Pancreas (tissue), 10 donors: ENCODE results near the gene ARHGAP40. TPM values are rescaled to one million over a fixed set of nuclear protein-coding genes. Genes with fewer than 3 reads are reported as not detected.

Experiments used
- ATAC-seq, 4 donors: fragments of 200-7000 bp; cut with Tn5 transposase; one replicate each; pipeline versions ENCODE4 v1.8.0 to v1.9.1; 2020; ENCODE audit warnings: mild to moderate bottlenecking in 4 of 4, moderate library complexity in 4 of 4
- DNase-seq, 6 donors: peaks; one replicate each; pipeline ENCODE4 v3.0.0-alpha.2; 2020
- FAIRE-seq: peaks from 2 replicates; lab custom pipeline; 2012; peaks lifted over from hg19 to GRCh38; lab: Jason Lieb, UNC
- H3K27ac ChIP-seq, 4 donors: fragments of 200-600 bp; sonication (generic); 1 replicate in 3 of 4; 2 replicates in 1 of 4; pipeline versions ENCODE4 v1.5.0 to v1.8.0; 2020
- H3K27me3 ChIP-seq, 4 donors: fragments of 200-600 bp; one replicate each; pipeline ENCODE4 v1.8.0; 2021
- H3K36me3 ChIP-seq, 3 donors: fragments of 200-600 bp; sonication (generic) in 1 of 3; one replicate each; pipeline versions ENCODE4 v1.5.0 to v1.8.0; 2020 to 2021
- H3K4me1 ChIP-seq, 3 donors: fragments of 200-600 bp; one replicate each; pipeline ENCODE4 v1.8.0; 2021
- H3K4me3 ChIP-seq, 4 donors: fragments of 200-600 bp; sonication (generic) in 2 of 4; one replicate each; pipeline versions ENCODE4 v1.5.0 to v1.8.0; 2020 to 2021
- H3K9me3 ChIP-seq, 4 donors: fragments of 200-600 bp; one replicate each; pipeline ENCODE4 v1.8.0; 2021
- WGBS, 2 donors: extraction: QIAGEN DNeasy Blood & Tissue Kit; methylation state at CpG; one replicate each; pipeline ENCODE4 v1.1.7; 2013; 5-methylcytosine and 5-hydroxymethylcytosine counted together
- intact Hi-C, 3 donors: fragments of 100-400 bp; cut with DNase I; formaldehyde crosslinking; loops; one replicate each; pipeline versions ENCODE4 v1.11.1 to v1.14.2; 2022
- polyA plus RNA-seq, 2 donors: library from polyadenylated mRNA; stranded (reverse); fragments of 200-250 nt; gene quantifications; one replicate each; pipeline ENCODE4 v1.2.3, GENCODE V29; 2013
- total RNA-seq, 6 donors: library from RNA; stranded (reverse); fragmentation: NEBNext Ultra II Directional in 4 of 6; extraction: Animal tissue kit (Norgen Biotek cat#: 25700) in 4 of 6; gene quantifications; one replicate each; pipeline versions ENCODE4 v1.2.1 to v1.2.4, GENCODE V29; 2021 to 2023
- TF ChIP-seq, protein P1 (sequence below), 4 donors: fragments of 200-600 bp; sonication (generic) in 3 of 4; IDR thresholded peaks; one replicate each; pipeline versions ENCODE4 v1.5.0 to v1.8.0; 2021; ENCODE audit warnings: antibody characterized with exemption in 4 of 4
- donor health status: healthy with polysubstance abuse.
- donor health status: DM: no; HTN: no; CAD: no; lungs with moderate emphysema.
- donor health status: DM: no; HTN: no; CAD: no.
- donor health status: control.
- donor health status: control.
- donor health status: Bipolar disorder and iron deficiency.
- donor health status: DM: yes; HTN: yes; CAD: no.
- donor health status: DM: no; HTN: no; CAD: no.
- donor health status: DM: no; HTN: no; CAD: no.
- donor health status: DM: yes; HTN: yes; CAD: no.

The ARHGAP40 gene
- total and polyA plus RNA-seq, 8 donors = 0.08 to 0.23 (median 0.23) TPM; not detected in 5

DNA sequence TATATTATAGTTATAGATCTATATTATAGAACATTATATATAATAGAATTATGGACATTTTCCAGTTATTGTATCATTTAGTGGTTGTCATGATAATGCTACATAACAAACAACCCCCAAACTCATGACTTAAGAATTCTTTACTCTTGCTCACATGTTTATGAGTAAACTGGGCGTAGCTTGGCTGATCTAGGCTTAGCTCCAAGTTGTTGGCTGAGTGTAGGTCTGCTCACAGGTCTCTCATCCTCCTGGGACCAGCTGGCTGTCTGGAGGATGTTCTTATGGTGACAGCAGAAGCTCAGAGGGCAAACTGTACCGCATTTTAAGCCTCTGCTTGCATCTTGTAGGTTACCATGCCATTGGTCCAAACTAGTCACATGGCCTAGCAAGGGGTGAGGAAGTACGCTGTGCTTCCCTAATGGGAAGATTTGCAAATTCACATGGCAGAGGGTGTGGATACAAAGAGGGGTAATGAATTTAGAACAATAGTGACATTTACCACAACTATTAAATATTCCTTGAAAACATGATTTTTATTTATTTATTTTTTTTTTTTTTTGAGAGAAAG lies 34.2 kb downstream of the ARHGAP40 start:
- no peaks in the 10 kb centered on the region for H3K4me1 ChIP-seq
- FAIRE-seq (no peak), ATAC-seq (no peak), DNase-seq (no peak)
- TF ChIP-seq, protein P1, sequence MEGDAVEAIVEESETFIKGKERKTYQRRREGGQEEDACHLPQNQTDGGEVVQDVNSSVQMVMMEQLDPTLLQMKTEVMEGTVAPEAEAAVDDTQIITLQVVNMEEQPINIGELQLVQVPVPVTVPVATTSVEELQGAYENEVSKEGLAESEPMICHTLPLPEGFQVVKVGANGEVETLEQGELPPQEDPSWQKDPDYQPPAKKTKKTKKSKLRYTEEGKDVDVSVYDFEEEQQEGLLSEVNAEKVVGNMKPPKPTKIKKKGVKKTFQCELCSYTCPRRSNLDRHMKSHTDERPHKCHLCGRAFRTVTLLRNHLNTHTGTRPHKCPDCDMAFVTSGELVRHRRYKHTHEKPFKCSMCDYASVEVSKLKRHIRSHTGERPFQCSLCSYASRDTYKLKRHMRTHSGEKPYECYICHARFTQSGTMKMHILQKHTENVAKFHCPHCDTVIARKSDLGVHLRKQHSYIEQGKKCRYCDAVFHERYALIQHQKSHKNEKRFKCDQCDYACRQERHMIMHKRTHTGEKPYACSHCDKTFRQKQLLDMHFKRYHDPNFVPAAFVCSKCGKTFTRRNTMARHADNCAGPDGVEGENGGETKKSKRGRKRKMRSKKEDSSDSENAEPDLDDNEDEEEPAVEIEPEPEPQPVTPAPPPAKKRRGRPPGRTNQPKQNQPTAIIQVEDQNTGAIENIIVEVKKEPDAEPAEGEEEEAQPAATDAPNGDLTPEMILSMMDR (IDR thresholded peaks at IDR 0.05) = no peak
- intact Hi-C loops = no loop called here
- H3K36me3 ChIP-seq = no peaks in the 10 kb centered on the region
- H3K27me3 ChIP-seq = peaks cover 0 to 3% (median 0%) of the 10 kb centered on the region in 4 donors
- H3K9me3 ChIP-seq = no peaks in the 10 kb centered on the region
- 58 to 66% methylated on average over 3 of the region's 3 CpGs for WGBS, 2 donors
- H3K4me3 ChIP-seq = no peak overlapping the region
- H3K27ac ChIP-seq = no peak overlapping the region

DNA sequence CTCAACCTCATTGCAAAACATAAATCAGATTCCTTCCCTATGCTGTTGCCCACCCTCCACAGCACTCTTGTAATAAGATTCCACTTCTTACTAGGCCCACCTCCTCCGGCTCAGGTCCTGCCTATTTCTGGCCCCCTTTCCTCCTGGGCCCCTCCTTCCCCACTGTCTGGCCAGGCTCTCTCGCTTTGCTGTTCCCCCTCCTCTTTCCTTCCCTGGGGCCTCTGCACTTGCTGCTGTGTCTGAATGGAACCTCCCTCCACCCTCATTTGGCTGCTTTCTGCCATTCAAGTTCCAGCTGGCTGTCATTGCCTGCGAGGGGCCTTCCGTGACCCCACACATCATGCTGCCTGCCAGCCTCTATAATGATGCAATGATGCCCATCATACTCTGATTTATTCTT lies 38.9 kb downstream of the ARHGAP40 start:
- 49 to 50% methylated on average over 4 of the region's 4 CpGs for WGBS, 2 donors
- TF ChIP-seq, protein P1 (IDR thresholded peaks at IDR 0.05) = no peak
- H3K4me3 ChIP-seq = no peak overlapping the region
- H3K27ac ChIP-seq = no peak overlapping the region
- no peaks in the 10 kb centered on the region for H3K9me3 ChIP-seq
- no peaks in the 10 kb centered on the region for H3K4me1 ChIP-seq
- no peak for ATAC-seq
- intact Hi-C loops = loop anchor here in 2 of 3 donors (10.0 kb wide), 3 partner anchors 114 to 254 kb away; no protein-coding TSS in a partner anchor
- no peaks in the 10 kb centered on the region for H3K36me3 ChIP-seq
- peaks cover 0 to 3% (median under 1%) of the 10 kb centered on the region in 4 donors for H3K27me3 ChIP-seq
- no peak for DNase-seq
- no peak for FAIRE-seq

DNA sequence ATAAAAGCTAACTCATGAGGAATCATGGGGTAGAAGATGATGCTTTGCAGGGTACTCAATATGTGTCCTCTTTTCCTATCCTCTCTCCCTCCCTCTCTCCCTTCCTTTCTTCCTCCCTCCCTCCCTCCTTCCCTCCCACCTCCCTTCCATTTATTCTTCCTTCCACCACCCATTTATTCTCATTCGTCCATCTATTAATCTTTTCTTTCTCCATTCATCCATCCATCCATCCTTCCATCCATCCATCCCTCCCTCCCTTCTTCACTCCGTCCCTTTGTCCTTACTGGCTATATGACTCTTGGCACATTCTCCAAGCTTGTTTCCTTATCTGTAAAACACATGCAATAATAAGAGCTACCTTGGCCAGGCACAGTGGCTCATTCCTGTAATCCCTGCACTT lies 40.9 kb downstream of the ARHGAP40 start:
- FAIRE-seq = no peak
- Histone ChIP-seq H3K4me1 (peaks cover 0 to 4% (median 0%) of the 10 kb centered on the region in 3 donors), H3K4me3 (no peak overlapping the region), H3K9me3 (no peaks in the 10 kb centered on the region), H3K27me3 (peaks cover 0 to 6% (median 0%) of the 10 kb centered on the region in 4 donors), H3K27ac (no peak overlapping the region), H3K36me3 (no peaks in the 10 kb centered on the region)
- WGBS, 2 donors = 53% methylated on average over 2 of the region's 2 CpGs
- TF ChIP-seq, protein P1 (IDR thresholded peaks at IDR 0.05) = no peak
- no peak for ATAC-seq
- intact Hi-C loops = loop anchor here in 2 of 3 donors (10.0 kb wide), 3 partner anchors 112 to 252 kb away; no protein-coding TSS in a partner anchor
- DNase-seq = no peak

DNA sequence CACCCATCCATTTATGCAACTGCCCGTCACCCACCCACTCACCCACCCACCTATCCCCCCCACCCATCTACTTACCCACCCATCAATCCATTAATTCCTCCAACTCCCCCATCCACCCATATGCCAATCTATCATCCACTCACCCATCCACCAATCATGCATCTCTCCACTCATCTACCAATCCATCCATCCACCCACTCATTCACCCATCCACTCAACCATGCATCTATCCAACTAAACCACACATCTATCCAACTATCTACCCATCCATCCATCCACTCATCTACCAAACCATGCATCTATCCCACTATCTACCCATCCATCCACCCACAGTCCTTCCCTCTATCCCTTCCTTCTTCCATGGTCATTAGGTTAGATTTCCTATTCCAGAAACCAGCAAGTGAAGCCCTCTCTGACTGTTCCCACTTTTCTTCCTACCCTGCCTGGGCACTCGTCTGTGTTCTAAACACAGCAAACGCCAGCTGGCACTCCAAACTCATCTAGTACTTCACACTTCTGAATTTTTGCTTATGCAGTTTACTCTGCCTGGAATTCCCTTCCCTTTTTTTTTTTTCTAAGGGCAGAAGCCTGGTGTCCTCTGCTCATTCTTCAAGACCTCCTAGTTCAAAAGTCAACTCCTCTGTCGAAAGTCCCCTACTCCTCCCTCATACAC lies 43.1 kb downstream of the ARHGAP40 start:
- intact Hi-C loops = loop anchor here in 2 of 3 donors (10.0 kb wide), 3 partner anchors 110 to 250 kb away; no protein-coding TSS in a partner anchor
- no peak for ATAC-seq
- Histone ChIP-seq H3K27ac (no peak overlapping the region), H3K27me3 (peaks cover 0 to 6% (median 0%) of the 10 kb centered on the region in 4 donors), H3K36me3 (no peaks in the 10 kb centered on the region), H3K4me3 (no peak overlapping the region), H3K9me3 (no peaks in the 10 kb centered on the region), H3K4me1 (peaks cover 0 to 4% (median 0%) of the 10 kb centered on the region in 3 donors)
- TF ChIP-seq, protein P1 (IDR thresholded peaks at IDR 0.05) = no peak
- no peak for FAIRE-seq
- DNase-seq = no peak
- WGBS, 2 donors = 23% methylated on average over 4 of the region's 4 CpGs
